GM12892 (cell line): ENCODE results near the gene ST8SIA5.

Source experiments
- POLR2AphosphoS5 ChIP-seq: IDR thresholded peaks from 2 replicates; pipeline ENCODE4 v1.6.1; 2011; ENCODE audit warnings: low read depth, low read length, control low read depth
- TAF1 ChIP-seq: IDR thresholded peaks from 2 replicates; pipeline ENCODE4 v1.6.1; 2011; ENCODE audit warnings: low read depth, mild to moderate bottlenecking, control low read depth, low read length, borderline replicate concordance

- TF ChIP-seq TAF1 = no peak
- TF ChIP-seq POLR2AphosphoS5 = no peak
Observed at GRCh38 chr18:46705521-46705920, 51.3 kb downstream of the ST8SIA5 start.
